IMR-90 (cell line): ENCODE data around the gene CADM2. TPM values are rescaled to one million over a fixed set of nuclear protein-coding genes. Genes with fewer than 3 reads are reported as not detected.

ENCODE experiments used
- ATAC-seq: fragments of 200-7000 bp; cut with Tn5 transposase; 2 replicates; pipeline ENCODE4 v1.9.1; 2020; ENCODE audit warnings: low read depth, mild to moderate bottlenecking, moderate library complexity
- BruUV-seq: library from RNA; stranded (reverse); fragments of 400-500 nt; replicated peaks from 2 replicates; lab custom pipeline; 2021; lab: Mats Ljungman, UMichigan
- CTCF ChIA-PET: fragments of 300-600 bp; formaldehyde crosslinking; extraction: SDS; loops from one replicate; lab custom pipeline; 2021; ENCODE audit warnings: antibody characterized with exemption; lab: Yijun Ruan, JAX
- POLR2A ChIA-PET: fragments of 300-600 bp; sonication (Branson Sonifier 250); formaldehyde crosslinking; loops from one replicate; lab custom pipeline; 2022; ENCODE audit warnings: antibody characterized with exemption; ENCODE audit not compliant: unreplicated experiment; lab: Charles Lee
- DNase-seq: peaks from one replicate; pipeline ENCODE4 v3.0.0; 2013
- H2AFZ ChIP-seq: replicated peaks from 2 replicates; pipeline ENCODE3; 2013; ENCODE audit warnings: low read length, mild to moderate bottlenecking; ENCODE audit not compliant: poor library complexity
- H2AK5ac ChIP-seq: 2 replicates; pipeline ENCODE4 v1.6.1; 2013; ENCODE audit warnings: low read depth, low read length, inconsistent platforms
- H2AK9ac ChIP-seq: replicated peaks from 2 replicates; pipeline ENCODE3; 2013; ENCODE audit warnings: mild to moderate bottlenecking, low read depth, low read length, moderate library complexity; ENCODE audit not compliant: poor library complexity
- H2BK120ac ChIP-seq: 2 replicates; pipeline ENCODE4 v1.6.1; 2013; ENCODE audit warnings: low read depth, low read length, inconsistent platforms
- H2BK15ac ChIP-seq: 3 replicates; pipeline ENCODE4 v1.6.1; 2013; ENCODE audit warnings: low read depth, low read length, inconsistent platforms
- H2BK20ac ChIP-seq: 2 replicates; pipeline ENCODE4 v1.6.1; 2013; ENCODE audit warnings: low read depth, mild to moderate bottlenecking, inconsistent platforms, low read length, moderate library complexity
- H2BK5ac ChIP-seq: 2 replicates; pipeline ENCODE4 v1.6.1; 2013; ENCODE audit warnings: mild to moderate bottlenecking, low read depth, low read length, inconsistent platforms; ENCODE audit not compliant: poor library complexity, severe bottlenecking
- H3K14ac ChIP-seq: replicated peaks from 2 replicates; pipeline ENCODE4 v1.6.1; 2013; ENCODE audit warnings: low read depth, low read length, inconsistent platforms
- H3K18ac ChIP-seq: 2 replicates; pipeline ENCODE4 v1.6.1; 2013; ENCODE audit warnings: low read depth, low read length, control low read depth
- H3K23ac ChIP-seq: 2 replicates; pipeline ENCODE4 v1.6.1; 2013; ENCODE audit warnings: low read depth, low read length, inconsistent platforms
- H3K27ac ChIP-seq: 2 replicates; pipeline ENCODE4 v1.5.1; 2013; ENCODE audit warnings: mild to moderate bottlenecking, control low read depth, low read length; ENCODE audit not compliant: insufficient read depth
- H3K27me3 ChIP-seq: 2 replicates; pipeline ENCODE4 v1.6.1; 2013; ENCODE audit warnings: low read length; ENCODE audit not compliant: control insufficient read depth, insufficient read depth
- H3K36me3 ChIP-seq: 2 replicates; pipeline ENCODE4 v1.6.1; 2013; ENCODE audit warnings: low read length, mixed read lengths; ENCODE audit not compliant: control insufficient read depth, insufficient read depth
- H3K4ac ChIP-seq: 2 replicates; pipeline ENCODE4 v1.6.1; 2013; ENCODE audit warnings: low read depth, low read length, inconsistent platforms
- H3K4me1 ChIP-seq: 2 replicates; pipeline ENCODE4 v1.6.1; 2013; ENCODE audit warnings: low read length, mixed read lengths; ENCODE audit not compliant: control insufficient read depth, insufficient read depth
- H3K4me2 ChIP-seq: 2 replicates; pipeline ENCODE4 v1.6.1; 2013; ENCODE audit warnings: low read depth, mild to moderate bottlenecking, control low read depth, low read length, moderate library complexity
- H3K4me3 ChIP-seq: 2 replicates; pipeline ENCODE4 v1.5.1; 2013; ENCODE audit warnings: low read depth, mild to moderate bottlenecking, control low read depth, low read length, moderate library complexity; ENCODE audit not compliant: insufficient read depth
- H3K56ac ChIP-seq: 2 replicates; pipeline ENCODE4 v1.6.1; 2013; ENCODE audit warnings: low read length, inconsistent platforms; ENCODE audit not compliant: insufficient read depth; ENCODE audit errors: extremely low read depth
- H3K79me1 ChIP-seq, 2 experiments: 2 replicates each; pipeline ENCODE4 v1.6.1; 2013; ENCODE audit warnings: low read length in 2 of 2, inconsistent platforms in 1 of 2, low read depth in 1 of 2
- H3K9ac ChIP-seq: 2 replicates; pipeline ENCODE4 v1.6.1; 2013; ENCODE audit warnings: low read depth, low read length, control low read depth
- H3K9me1 ChIP-seq: 2 replicates; pipeline ENCODE4 v1.6.1; 2013; ENCODE audit warnings: low read length, inconsistent platforms; ENCODE audit not compliant: insufficient read depth
- H3K9me3 ChIP-seq: 2 replicates; pipeline ENCODE4 v1.6.1; 2013; ENCODE audit warnings: low read length; ENCODE audit not compliant: control insufficient read depth, insufficient read depth
- H4K20me1 ChIP-seq: 2 replicates; pipeline ENCODE4 v1.6.1; 2013; ENCODE audit warnings: low read length, inconsistent platforms; ENCODE audit not compliant: insufficient read depth
- H4K5ac ChIP-seq: 2 replicates; pipeline ENCODE4 v1.6.1; 2013; ENCODE audit warnings: mild to moderate bottlenecking, low read depth, low read length, control low read depth
- H4K8ac ChIP-seq, 2 experiments: 2 replicates each; pipeline ENCODE4 v1.6.1; 2013; ENCODE audit warnings: low read depth in 2 of 2, low read length in 2 of 2, control low read depth in 1 of 2, inconsistent platforms in 1 of 2
- H4K91ac ChIP-seq: 2 replicates; pipeline ENCODE4 v1.6.1; 2013; ENCODE audit warnings: low read depth, low read length, inconsistent platforms; ENCODE audit not compliant: insufficient read depth
- MAFK ChIP-seq: IDR thresholded peaks from 2 replicates; pipeline ENCODE4 v1.6.1; 2012; ENCODE audit warnings: low read depth, low read length, improper control_type of control experiment
- POLR2A ChIP-seq: IDR thresholded peaks from 2 replicates; pipeline ENCODE4 v1.6.1; 2012; ENCODE audit warnings: mild to moderate bottlenecking, low read depth, low read length
- RAD21 ChIP-seq: IDR thresholded peaks from 2 replicates; pipeline ENCODE4 v1.6.1; 2012; ENCODE audit warnings: low read length, improper control_type of control experiment
- RCOR1 ChIP-seq: IDR thresholded peaks from 2 replicates; pipeline ENCODE4 v1.6.1; 2012; ENCODE audit warnings: mild to moderate bottlenecking, low read length, improper control_type of control experiment; ENCODE audit not compliant: insufficient replicate concordance
- WGBS, 2 experiments: methylation state at CpG; one replicate each; pipeline versions ENCODE4 v1.1.5 to v1.1.7; 2013; ENCODE audit warnings: missing lambda C conversion rate in 2 of 2; ENCODE audit not compliant: insufficient read length in 1 of 2; ENCODE audit errors: extremely low coverage in 2 of 2; 5-methylcytosine and 5-hydroxymethylcytosine counted together
- dilution Hi-C: fragments of 300-500 bp; cut with HindIII; formaldehyde crosslinking; loops from one replicate; pipeline ENCODE4 v1.14.3; 2018; ENCODE audit warnings: low sequenced_read_pairs; ENCODE audit not compliant: unreplicated experiment
- in situ Hi-C: fragments of 300-500 bp; cut with MboI; formaldehyde crosslinking; loops from 3 replicates; pipeline ENCODE4 v1.14.3; 2019; ENCODE audit warnings: low sequenced_read_pairs, inconsistent platforms, mixed read lengths
- intact Hi-C: fragments of 100-400 bp; cut with micrococcal nuclease; formaldehyde crosslinking; loops from 2 replicates; pipeline ENCODE4 v1.10.0; 2022
- polyA plus RNA-seq, 3 experiments: library from polyadenylated mRNA; depleted of rRNA; stranded (reverse); fragments of >200 nt; gene quantifications; 2 replicates each; pipeline ENCODE4 v1.2.3, GENCODE V29; 2012; ENCODE audit warnings: low replicate concordance in 1 of 3
- total RNA-seq: library from RNA; depleted of rRNA; stranded (reverse); fragments of >200 nt; gene quantifications from 2 replicates; pipeline ENCODE4 v1.2.3, GENCODE V29; 2012

CADM2 gene
- total and polyA plus RNA-seq, 2 of the 4 experiments (the other 2 are of a cell fraction), result not detected

DNA sequence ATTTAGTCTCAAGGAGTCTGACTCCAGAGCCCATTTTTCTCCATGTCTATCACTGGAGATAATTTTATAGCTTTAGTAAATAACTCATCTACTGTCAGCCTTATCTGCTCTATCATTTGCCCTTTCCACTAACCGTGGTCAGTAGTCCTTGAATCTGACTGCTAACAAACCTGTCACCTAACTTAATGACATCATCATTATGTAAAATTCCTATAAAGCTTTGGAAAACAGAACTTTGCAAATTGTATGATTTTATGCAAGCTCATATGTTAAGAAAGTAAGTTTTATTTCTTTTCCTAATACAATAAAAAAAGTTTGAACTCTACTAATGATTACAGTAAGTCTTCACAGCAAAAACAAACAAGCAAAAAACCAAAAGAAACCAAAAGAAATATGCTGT, 293.9 kb downstream of the CADM2 start:
- Histone ChIP-seq H3K9ac (no peak overlapping the region), H2BK20ac (no peak overlapping the region), H3K9me3 (no peaks in the 10 kb centered on the region), H3K4me2 (no peak overlapping the region), H3K23ac (no peak overlapping the region), H3K4me1 (no peaks in the 10 kb centered on the region), H2BK120ac (no peak overlapping the region), H4K20me1 (no peaks in the 10 kb centered on the region), H3K18ac (no peak overlapping the region), H4K8ac (no peak overlapping the region), H3K4me3 (no peak overlapping the region), H3K79me1 (no peaks in the 10 kb centered on the region), H2BK15ac (no peak overlapping the region), H2AFZ (no peak overlapping the region), H3K4ac (no peak overlapping the region), H3K27me3 (no peaks in the 10 kb centered on the region), H3K27ac (no peak overlapping the region), H2AK5ac (no peak overlapping the region), H2BK5ac (no peak overlapping the region), H4K5ac (no peak overlapping the region), H2AK9ac (no peak overlapping the region), H3K56ac (no peak overlapping the region), H3K9me1 (no peaks in the 10 kb centered on the region), H3K14ac (no peak overlapping the region), H4K91ac (no peak overlapping the region), H3K36me3 (no peaks in the 10 kb centered on the region)
- no peak for DNase-seq
- dilution Hi-C loops, result no loop called here
- intact Hi-C loops, result no loop called here
- WGBS, 2 experiments, result no CpG with 5 or more reads among the region's 1 CpG
- no peak for ATAC-seq
- ChIA-PET CTCF (no interaction called here), POLR2A (no interaction called here)
- in situ Hi-C loops, result no loop called here
- no TSS peak for BruUV-seq
- TF ChIP-seq MAFK, result no peak
- TF ChIP-seq RCOR1, result no peak
- TF ChIP-seq POLR2A, result no peak
- TF ChIP-seq RAD21, result no peak
